Esophagus muscularis mucosa (tissue), 4 donors: ENCODE data around the gene NKD2. TPM values are rescaled to one million over a fixed set of nuclear protein-coding genes. Genes with fewer than 3 reads are reported as not detected.

Source experiments
- DNase-seq: peaks from one replicate; pipeline ENCODE4 v3.0.0-alpha.2; 2017; ENCODE audit errors: extremely low spot score
- H3K27ac ChIP-seq, 4 donors: fragments of 200-600 bp; sonication (generic); replicated peaks in 1 of 4; 1 replicate in 3 of 4; 2 replicates in 1 of 4; pipeline ENCODE4 v1.5.1; 2016 to 2019; ENCODE audit warnings: mild to moderate bottlenecking in 1 of 4
- H3K27me3 ChIP-seq, 4 donors: fragments of 200-600 bp; sonication (generic); one replicate each; pipeline versions ENCODE4 v1.5.1 to v1.6.0; 2016 to 2019
- H3K36me3 ChIP-seq, 4 donors: fragments of 200-600 bp; sonication (generic); one replicate each; pipeline ENCODE4 v1.5.1; 2016 to 2019
- H3K4me1 ChIP-seq, 4 donors: fragments of 200-600 bp; sonication (generic); one replicate each; pipeline ENCODE4 v1.5.1; 2016 to 2019
- H3K4me3 ChIP-seq, 4 donors: fragments of 200-600 bp; sonication (generic); 1 replicate in 2 of 4; 2 replicates in 2 of 4; pipeline ENCODE4 v1.5.1; 2016 to 2019; ENCODE audit warnings: mild to moderate bottlenecking in 4 of 4, moderate library complexity in 1 of 4
- H3K9me3 ChIP-seq, 4 donors: fragments of 200-600 bp; sonication (generic); 1 replicate in 3 of 4; 2 replicates in 1 of 4; pipeline ENCODE4 v1.5.1; 2016 to 2019
- EP300 ChIP-seq: sonication (generic); formaldehyde crosslinking; IDR thresholded peaks from one replicate; pipeline ENCODE4 v1.6.1; 2017; ENCODE audit warnings: antibody characterized with exemption
- POLR2A ChIP-seq: fragments of 450-650 bp; IDR thresholded peaks from one replicate; pipeline ENCODE4 v1.6.1; 2017; ENCODE audit warnings: antibody characterized with exemption, moderate library complexity, mild to moderate bottlenecking, low read depth
- POLR2AphosphoS5 ChIP-seq, 2 donors: sonication (generic); formaldehyde crosslinking; IDR thresholded peaks; one replicate each; pipeline ENCODE4 v1.6.1; 2017; ENCODE audit warnings: antibody characterized with exemption in 2 of 2
- WGBS: methylation state at CpG from one replicate; pipeline ENCODE4 v1.1.5; 2018; 5-methylcytosine and 5-hydroxymethylcytosine counted together
- intact Hi-C: fragments of 100-400 bp; cut with DNase I; formaldehyde crosslinking; loops from one replicate; pipeline ENCODE4 v1.15.1; 2023
- total RNA-seq, 4 donors: library from RNA; depleted of rRNA; stranded (reverse); fragments of >200 nt; gene quantifications; one replicate each; pipeline versions ENCODE4 v1.1.0 to v1.2.1, GENCODE V29; 2016
- TF ChIP-seq, protein P1 (sequence below), 3 experiments: fragments of 200-600 bp in 2 of 3; fragments of 450-650 bp in 1 of 3; sonication (generic) in 2 of 3; IDR thresholded peaks; one replicate each; pipeline ENCODE4 v1.5.1; 2017 to 2019; ENCODE audit warnings: antibody characterized with exemption in 3 of 3, mild to moderate bottlenecking in 2 of 3, moderate library complexity in 1 of 3

The NKD2 gene
- total RNA-seq, 4 donors from 2014 or later = 3.0 to 6.6 (median 5.4) TPM

DNA sequence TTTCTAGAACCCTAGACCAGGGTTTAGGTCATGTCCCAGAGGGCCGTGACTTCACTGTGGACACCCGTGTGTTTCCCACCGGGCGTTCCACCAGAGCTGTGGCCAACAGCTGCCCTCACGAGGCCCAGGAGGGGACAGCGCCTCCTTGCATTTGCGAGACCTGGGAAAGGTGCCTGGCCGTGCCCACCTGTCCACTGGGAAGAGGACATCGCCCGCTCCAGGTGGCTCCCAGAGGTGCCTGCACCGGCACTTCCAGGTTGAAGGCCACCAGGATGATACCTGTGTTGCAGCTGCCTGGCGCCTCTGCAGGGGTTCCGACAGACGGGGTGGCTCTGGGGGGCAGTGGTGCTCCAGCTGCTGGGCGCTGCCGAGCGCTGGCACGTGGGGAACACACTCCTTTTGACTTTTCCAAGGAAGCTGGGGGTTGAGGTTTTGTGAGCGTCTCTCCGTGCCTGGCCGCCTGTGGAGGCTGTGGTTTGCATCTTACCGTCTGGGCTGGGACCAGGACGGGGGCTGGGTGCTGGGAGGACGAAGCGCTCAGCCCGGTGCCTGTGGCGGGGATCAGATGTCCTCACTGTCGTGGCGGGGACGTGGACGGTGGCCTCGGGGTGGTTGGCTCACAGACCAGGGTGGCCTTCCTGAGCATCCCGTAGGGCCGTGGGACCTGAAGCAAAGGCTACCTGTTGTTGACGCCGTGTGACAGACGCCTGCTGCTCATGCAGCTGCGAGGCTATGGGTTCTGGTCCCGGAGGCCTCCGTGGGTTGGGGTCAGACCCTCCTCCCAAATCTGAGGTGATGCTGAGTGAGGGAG is 19.2 kb downstream of the NKD2 start:
- intact Hi-C loops = no loop called here
- Histone ChIP-seq H3K4me3 (no peak overlapping the region), H3K4me1 (no peaks in the 10 kb centered on the region), H3K36me3 (no peaks in the 10 kb centered on the region), H3K27me3 (peaks cover 0 to 45% (median 2%) of the 10 kb centered on the region in 4 donors), H3K9me3 (no peaks in the 10 kb centered on the region), H3K27ac (no peak overlapping the region)
- no peak for DNase-seq
- TF ChIP-seq, protein P1, sequence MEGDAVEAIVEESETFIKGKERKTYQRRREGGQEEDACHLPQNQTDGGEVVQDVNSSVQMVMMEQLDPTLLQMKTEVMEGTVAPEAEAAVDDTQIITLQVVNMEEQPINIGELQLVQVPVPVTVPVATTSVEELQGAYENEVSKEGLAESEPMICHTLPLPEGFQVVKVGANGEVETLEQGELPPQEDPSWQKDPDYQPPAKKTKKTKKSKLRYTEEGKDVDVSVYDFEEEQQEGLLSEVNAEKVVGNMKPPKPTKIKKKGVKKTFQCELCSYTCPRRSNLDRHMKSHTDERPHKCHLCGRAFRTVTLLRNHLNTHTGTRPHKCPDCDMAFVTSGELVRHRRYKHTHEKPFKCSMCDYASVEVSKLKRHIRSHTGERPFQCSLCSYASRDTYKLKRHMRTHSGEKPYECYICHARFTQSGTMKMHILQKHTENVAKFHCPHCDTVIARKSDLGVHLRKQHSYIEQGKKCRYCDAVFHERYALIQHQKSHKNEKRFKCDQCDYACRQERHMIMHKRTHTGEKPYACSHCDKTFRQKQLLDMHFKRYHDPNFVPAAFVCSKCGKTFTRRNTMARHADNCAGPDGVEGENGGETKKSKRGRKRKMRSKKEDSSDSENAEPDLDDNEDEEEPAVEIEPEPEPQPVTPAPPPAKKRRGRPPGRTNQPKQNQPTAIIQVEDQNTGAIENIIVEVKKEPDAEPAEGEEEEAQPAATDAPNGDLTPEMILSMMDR (IDR thresholded peaks at IDR 0.05) = no peak
- TF ChIP-seq POLR2A (no peak), POLR2AphosphoS5 (IDR thresholded peaks at IDR 0.05) (no peak), EP300 (no peak)
- 90% methylated on average over 29 of the region's 40 CpGs for WGBS

DNA sequence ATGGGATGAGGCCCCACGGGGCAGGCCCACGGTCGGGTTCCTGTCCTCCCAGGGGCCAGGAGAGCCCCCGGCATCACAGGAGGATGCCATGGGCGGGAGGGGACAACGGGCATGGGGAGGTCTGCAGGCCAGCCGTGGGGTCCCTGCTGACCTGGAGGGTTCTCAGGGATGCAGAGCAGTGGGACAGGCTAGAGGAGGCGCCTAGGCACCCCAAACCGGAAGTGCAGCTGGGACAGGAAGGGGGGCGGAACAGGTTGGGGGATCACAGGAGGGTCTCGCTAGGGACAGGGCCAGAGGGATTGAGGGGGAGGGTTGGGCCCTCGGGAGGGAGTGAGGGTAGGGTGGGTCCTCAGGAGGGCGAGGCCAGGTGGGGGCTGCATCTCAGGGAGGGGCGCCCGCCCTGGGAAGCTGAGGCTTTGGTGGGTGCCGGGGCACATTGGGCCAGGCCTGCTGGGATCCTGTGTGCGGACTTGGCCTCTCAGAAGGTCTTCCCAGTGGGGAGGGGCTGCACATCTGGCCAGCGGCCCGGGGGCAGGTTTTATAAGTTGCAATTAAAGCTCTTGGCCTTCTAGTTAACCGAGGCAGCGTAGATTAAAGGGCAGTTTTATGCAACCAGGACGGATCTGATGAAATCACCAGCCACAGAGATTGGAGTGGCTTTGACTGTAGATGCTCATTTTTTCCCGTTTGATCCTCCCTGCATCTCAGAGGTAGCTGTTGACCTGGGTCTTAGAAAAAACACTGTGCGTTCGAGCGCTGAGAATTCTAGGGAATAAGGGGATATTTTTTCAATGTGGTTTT is 20.1 kb downstream of the NKD2 start:
- Histone ChIP-seq H3K4me3 (no peak overlapping the region), H3K9me3 (no peaks in the 10 kb centered on the region), H3K27ac (no peak overlapping the region), H3K36me3 (no peaks in the 10 kb centered on the region), H3K27me3 (peaks cover 0 to 48% (median 2%) of the 10 kb centered on the region in 4 donors), H3K4me1 (no peaks in the 10 kb centered on the region)
- no peak for DNase-seq
- no peak for TF ChIP-seq EP300
- TF ChIP-seq, protein P1 (IDR thresholded peaks at IDR 0.05) = no peak
- TF ChIP-seq POLR2A = no peak
- no peak for TF ChIP-seq POLR2AphosphoS5 (IDR thresholded peaks at IDR 0.05)
- intact Hi-C loops = no loop called here
- WGBS = 85% methylated on average over 22 of the region's 26 CpGs

DNA sequence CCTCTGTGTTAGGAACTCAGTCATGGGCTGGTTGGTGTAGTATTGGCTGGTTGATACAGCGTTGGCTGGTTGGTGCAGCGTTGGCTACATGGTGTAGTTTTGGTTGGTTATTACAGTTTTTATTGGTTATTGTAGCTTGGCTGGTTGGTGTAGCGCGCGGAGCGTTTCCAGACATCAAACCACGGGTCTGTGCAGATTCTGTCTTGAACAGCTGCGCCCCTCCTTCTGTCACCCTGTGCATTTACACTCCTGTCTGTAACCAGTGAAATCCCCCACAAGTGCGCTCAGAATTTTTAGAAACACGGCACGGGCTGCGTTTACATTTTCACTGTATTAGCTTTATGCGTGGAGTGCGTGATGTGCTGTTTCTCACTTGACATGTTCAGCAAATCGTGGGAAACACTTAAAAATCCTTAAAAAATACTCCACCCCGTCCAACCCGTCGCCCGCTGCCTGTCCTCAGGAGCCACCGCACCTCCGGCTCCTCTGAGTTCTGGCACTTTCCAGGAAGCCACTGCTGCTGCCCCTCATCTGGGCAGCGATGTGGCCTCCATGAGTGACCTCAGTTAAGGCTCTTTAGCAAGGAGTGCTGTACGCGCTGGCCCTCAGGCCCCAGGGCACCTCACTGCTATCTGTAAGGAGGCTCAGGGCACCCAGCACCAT is 20.8 kb downstream of the NKD2 start:
- DNase-seq = no peak
- 84% methylated on average over 24 of the region's 24 CpGs for WGBS

DNA sequence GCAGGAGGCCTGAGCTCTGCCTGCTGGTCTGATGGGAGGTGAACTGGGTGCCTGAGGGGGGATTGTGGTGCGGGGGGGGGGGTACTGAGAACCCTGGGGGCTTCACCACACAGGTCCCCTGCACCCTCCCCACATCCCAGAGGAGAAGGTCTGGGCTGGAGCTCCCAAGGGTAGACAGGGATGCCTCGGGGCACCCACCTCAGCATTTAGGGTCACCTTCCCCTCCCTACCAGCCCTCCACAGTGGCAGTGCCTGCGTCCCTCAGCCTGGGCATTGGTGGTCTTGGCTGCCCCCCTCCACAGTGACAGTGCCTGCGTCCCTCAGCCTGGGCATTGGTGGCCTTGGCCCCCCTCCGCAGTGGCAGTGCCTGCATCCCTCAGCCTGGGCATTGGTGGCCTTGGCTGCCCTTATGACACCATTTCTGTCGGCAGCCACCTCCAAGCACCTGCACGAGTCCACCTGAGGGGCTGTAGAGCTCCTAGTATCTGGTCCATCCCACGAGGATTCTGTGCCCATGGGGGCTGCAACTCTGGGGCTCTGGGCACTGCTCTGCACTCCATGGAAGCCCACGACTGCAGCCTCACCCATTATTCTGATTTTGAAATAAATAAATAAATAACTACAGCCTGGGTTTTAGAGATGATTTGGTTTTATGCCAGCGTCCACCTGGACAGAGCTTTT is 21.5 kb downstream of the NKD2 start:
- TF ChIP-seq EP300 (no peak), POLR2AphosphoS5 (IDR thresholded peaks at IDR 0.05) (no peak), POLR2A (no peak)
- TF ChIP-seq, protein P1 (IDR thresholded peaks at IDR 0.05) = no peak
- H3K27ac ChIP-seq = no peak overlapping the region
- H3K36me3 ChIP-seq = no peaks in the 10 kb centered on the region
- no peaks in the 10 kb centered on the region for H3K4me1 ChIP-seq
- H3K4me3 ChIP-seq = no peak overlapping the region
- intact Hi-C loops = no loop called here
- 70% methylated on average over 2 of the region's 10 CpGs for WGBS
- H3K9me3 ChIP-seq = no peaks in the 10 kb centered on the region
- peaks cover 0 to 48% (median 2%) of the 10 kb centered on the region in 4 donors for H3K27me3 ChIP-seq
- DNase-seq = no peak

More for the DNA sequence above, 20.8 kb downstream of the NKD2 start:
- intact Hi-C loops = no loop called here
- no peak for TF ChIP-seq POLR2AphosphoS5 (IDR thresholded peaks at IDR 0.05)
- TF ChIP-seq EP300 = no peak
- TF ChIP-seq, protein P1 (IDR thresholded peaks at IDR 0.05) = no peak
- no peak for TF ChIP-seq POLR2A
- Histone ChIP-seq H3K27ac (no peak overlapping the region), H3K4me3 (no peak overlapping the region), H3K36me3 (no peaks in the 10 kb centered on the region), H3K9me3 (no peaks in the 10 kb centered on the region), H3K27me3 (peaks cover 0 to 48% (median 2%) of the 10 kb centered on the region in 4 donors), H3K4me1 (no peaks in the 10 kb centered on the region)
